LNCAP (cell line): Measurements from ENCODE around the gene CISD2.

ENCODE experiments used
- TF ChIP-seq, protein P1 (sequence below): fragments of 450-650 bp; IDR thresholded peaks from 2 replicates; pipeline ENCODE4 v1.5.1; 2017; ENCODE audit warnings: mild to moderate bottlenecking

The CISD2 gene

DNA sequence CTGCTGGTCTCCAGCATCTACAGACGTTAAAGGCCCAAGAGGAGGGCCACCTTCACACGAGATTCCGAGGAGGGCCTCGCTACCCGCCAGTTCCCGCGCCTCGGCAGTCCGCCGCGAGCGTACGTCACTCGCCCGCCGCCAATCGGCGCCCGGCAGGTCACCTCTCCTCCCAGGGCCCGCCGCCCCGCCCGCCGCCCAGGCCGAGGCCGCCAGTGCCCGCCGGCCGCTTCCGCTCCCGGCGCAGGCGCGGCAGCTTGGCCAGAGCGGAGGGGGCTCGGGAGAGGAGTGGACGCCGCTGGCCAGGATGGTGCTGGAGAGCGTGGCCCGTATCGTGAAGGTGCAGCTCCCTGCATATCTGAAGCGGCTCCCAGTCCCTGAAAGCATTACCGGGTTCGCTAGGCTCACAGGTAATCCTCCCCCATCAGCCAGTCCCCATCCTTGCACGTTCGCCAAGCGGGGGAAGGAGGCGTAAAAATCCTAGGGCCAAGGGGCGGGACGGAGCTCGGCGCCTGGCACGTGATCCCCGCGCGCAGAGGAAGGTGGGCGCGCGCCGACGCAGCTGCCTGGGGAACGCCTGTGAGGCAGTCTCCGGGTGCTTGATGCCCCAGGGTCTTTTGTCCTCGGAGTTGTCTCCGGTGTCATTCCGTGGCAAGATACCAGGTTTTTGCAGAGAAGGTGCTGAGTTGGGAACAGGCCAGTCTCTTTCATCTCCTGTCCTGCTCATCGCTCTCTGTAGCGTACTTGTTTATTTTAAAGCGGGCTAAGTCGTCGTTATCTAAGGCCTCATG, at the start of gene CISD2:
Gene CISD2 (plus strand): TSS at position 212 of the 788 bp plus-strand sequence. CDS start 93 bp downstream, at position 305.
- TF ChIP-seq, protein P1, sequence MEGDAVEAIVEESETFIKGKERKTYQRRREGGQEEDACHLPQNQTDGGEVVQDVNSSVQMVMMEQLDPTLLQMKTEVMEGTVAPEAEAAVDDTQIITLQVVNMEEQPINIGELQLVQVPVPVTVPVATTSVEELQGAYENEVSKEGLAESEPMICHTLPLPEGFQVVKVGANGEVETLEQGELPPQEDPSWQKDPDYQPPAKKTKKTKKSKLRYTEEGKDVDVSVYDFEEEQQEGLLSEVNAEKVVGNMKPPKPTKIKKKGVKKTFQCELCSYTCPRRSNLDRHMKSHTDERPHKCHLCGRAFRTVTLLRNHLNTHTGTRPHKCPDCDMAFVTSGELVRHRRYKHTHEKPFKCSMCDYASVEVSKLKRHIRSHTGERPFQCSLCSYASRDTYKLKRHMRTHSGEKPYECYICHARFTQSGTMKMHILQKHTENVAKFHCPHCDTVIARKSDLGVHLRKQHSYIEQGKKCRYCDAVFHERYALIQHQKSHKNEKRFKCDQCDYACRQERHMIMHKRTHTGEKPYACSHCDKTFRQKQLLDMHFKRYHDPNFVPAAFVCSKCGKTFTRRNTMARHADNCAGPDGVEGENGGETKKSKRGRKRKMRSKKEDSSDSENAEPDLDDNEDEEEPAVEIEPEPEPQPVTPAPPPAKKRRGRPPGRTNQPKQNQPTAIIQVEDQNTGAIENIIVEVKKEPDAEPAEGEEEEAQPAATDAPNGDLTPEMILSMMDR, result no peak

DNA sequence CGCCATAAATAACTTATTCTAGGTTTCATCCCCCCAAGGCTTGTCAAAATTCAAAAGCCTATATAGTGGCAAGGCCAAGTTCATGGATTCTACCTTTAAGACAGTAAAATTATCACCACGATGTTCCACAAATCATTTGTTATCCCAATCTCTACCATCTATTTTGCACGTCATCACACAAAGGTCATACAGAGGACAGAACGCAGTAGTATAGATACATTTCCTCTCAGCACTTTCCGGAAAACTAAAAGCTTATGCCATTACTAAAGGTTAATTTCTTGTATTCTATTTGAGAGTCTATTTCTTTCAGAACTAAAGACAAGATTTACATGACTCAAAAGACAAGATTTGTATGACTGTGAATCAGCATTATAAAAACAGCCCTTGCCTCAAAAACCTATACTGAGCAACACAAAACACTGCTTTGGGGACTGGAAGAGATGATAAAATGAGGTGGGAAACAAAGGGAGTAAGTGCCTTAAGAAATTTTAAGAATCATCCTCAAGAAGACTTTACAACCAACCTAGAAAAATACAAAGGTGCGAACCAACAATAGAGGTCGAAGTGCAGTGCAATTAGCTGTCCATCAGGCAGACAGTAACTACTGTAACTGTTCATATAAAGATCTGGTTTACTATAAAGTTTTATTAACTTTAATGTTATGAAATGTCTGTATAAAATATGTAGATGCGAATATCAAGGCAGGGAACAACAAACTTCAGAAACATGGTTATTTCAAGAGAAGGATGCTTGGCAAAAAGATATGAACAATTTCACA, 49.0 kb upstream of the CISD2 start:
- TF ChIP-seq, protein P1, result no peak

- TF ChIP-seq, protein P1, result no peak
Measured at GRCh38 chr4:102823464-102823863, 45.3 kb upstream of the CISD2 start.

- TF ChIP-seq, protein P1, result no peak
Measured at GRCh38 chr4:102823897-102824296, 44.9 kb upstream of the CISD2 start.

DNA sequence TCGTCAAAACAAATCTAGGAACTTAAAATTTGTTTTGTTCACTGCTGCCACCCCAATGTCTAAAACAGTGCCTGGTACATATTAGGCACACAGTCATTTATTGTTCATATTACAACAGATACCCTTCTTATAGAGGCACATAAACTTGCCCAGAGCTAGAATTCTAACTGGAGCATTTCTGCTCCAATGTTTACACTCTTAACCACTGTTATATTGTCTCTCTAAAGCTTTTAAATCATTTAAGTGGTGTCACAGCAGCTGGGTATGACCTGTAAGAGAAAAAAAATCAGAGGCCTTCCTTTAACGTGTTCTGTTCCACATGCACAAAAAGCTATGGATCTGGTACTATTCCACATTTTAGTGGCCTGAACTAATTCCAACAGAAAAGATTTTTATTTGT, 44.4 kb upstream of the CISD2 start:
- TF ChIP-seq, protein P1, result no peak

- TF ChIP-seq, protein P1, result no peak
Measured at GRCh38 chr4:102825261-102826091, 43.3 kb upstream of the CISD2 start.
